NCI-H524 treated with DMSO at 0.1 percent for 48 hours (cell line): ENCODE data around the gene WIPI1.
A peak's percentile ranks its signal among the peaks of the same experiment; 100 is the strongest.
"Not testable (repeated sequence)": the region's sequence is repeated elsewhere in the genome, so short reads cannot be mapped to it uniquely, and the experiment has no call there.

Experiments
- DNase-seq: peaks from one replicate; lab custom pipeline; 2025; lab: John Stamatoyannopoulos, UW

Gene WIPI1

GRCh38 chr17:68457168-68457538 lies at the start of gene WIPI1:
WIPI1 (minus strand) TSS chr17:68457496; CDS start chr17:68457421, 75 bp downstream.
- no peak for DNase-seq

GRCh38 chr17:68505951-68506350 lies 48.7 kb upstream of the WIPI1 start:
- no peak for DNase-seq

GRCh38 chr17:68501074-68501473 lies 43.8 kb upstream of the WIPI1 start:
- no peak for DNase-seq

- DNase-seq: no peak
Observed at GRCh38 chr17:68499587-68499986, 42.3 kb upstream of the WIPI1 start.

- DNase-seq: no peak
Observed at GRCh38 chr17:68498479-68499326, 41.4 kb upstream of the WIPI1 start.

GRCh38 chr17:68497885-68498319 lies 40.6 kb upstream of the WIPI1 start:
- no peak for DNase-seq

- DNase-seq: no peak
Observed at GRCh38 chr17:68495081-68495480, 37.8 kb upstream of the WIPI1 start.

GRCh38 chr17:68492394-68493054 lies 35.2 kb upstream of the WIPI1 start:
- not testable (repeated sequence) for DNase-seq

- no peak for DNase-seq
Observed at GRCh38 chr17:68491381-68492231, 34.3 kb upstream of the WIPI1 start.

- no peak for DNase-seq
Observed at GRCh38 chr17:68489919-68490318, 32.6 kb upstream of the WIPI1 start.

GRCh38 chr17:68484458-68484857 lies 27.2 kb upstream of the WIPI1 start:
- DNase-seq: no peak

- DNase-seq: no peak
Observed at GRCh38 chr17:68482576-68483041, 25.3 kb upstream of the WIPI1 start.

- DNase-seq: no peak
Observed at GRCh38 chr17:68480885-68481284, 23.6 kb upstream of the WIPI1 start.

GRCh38 chr17:68470961-68471360 lies 13.7 kb upstream of the WIPI1 start:
- no peak for DNase-seq

- peak; percentile 42 for DNase-seq
Observed at GRCh38 chr17:68468788-68469187, 11.5 kb upstream of the WIPI1 start.

GRCh38 chr17:68468334-68468733 lies 11.0 kb upstream of the WIPI1 start:
- no peak for DNase-seq

GRCh38 chr17:68463211-68464019 lies 6.1 kb upstream of the WIPI1 start:
- DNase-seq: no peak

GRCh38 chr17:68462381-68463210 lies 5.3 kb upstream of the WIPI1 start:
- DNase-seq: peak; percentile 43

- no peak for DNase-seq
Observed at GRCh38 chr17:68461589-68461988, 4.3 kb upstream of the WIPI1 start.

- no peak for DNase-seq
Observed at GRCh38 chr17:68461122-68461539, 3.8 kb upstream of the WIPI1 start.

- DNase-seq: no peak
Observed at GRCh38 chr17:68460715-68461114, 3.4 kb upstream of the WIPI1 start.
